HG03558 (cell line): ENCODE measurements around the gene KRT27.
"Not testable (repeated sequence)": the region's sequence is repeated elsewhere in the genome, so short reads cannot be mapped to it uniquely, and the experiment has no call there.

ENCODE experiments used
- ATAC-seq: cut with Tn5 transposase; IDR thresholded peaks from one replicate; pipeline ENCODE4 v1.9.1; 2021; ENCODE audit warnings: moderate number of reproducible peaks; ENCODE audit not compliant: unreplicated experiment; ENCODE audit errors: extremely low read depth

The KRT27 gene, protein sequence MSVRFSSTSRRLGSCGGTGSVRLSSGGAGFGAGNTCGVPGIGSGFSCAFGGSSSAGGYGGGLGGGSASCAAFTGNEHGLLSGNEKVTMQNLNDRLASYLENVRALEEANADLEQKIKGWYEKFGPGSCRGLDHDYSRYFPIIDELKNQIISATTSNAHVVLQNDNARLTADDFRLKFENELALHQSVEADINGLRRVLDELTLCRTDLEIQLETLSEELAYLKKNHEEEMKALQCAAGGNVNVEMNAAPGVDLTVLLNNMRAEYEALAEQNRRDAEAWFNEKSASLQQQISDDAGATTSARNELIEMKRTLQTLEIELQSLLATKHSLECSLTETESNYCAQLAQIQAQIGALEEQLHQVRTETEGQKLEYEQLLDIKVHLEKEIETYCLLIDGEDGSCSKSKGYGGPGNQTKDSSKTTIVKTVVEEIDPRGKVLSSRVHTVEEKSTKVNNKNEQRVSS

DNA sequence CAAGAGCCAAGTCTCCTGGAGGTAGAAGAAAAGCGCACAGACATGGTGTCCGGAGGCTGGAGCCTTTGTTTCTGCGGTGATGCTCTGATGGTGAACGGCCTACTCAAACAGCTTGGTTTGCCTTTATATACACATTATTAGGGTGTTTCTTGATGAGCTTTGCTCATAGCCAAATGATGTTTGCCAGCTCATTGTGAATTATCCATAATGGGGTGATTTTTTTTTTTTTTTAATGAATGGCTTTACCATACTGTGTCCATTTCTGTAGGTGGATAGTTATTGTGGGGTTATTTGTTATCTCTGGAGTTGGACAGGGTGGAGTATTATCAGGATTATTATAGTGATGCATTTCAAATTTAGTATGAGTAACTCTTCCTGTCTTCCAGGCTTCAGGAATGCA is at the start of gene KRT27:
Gene KRT27, minus strand, starts transcription at position 101 of the 400 bp plus-strand sequence. Its CDS starts 57 bp downstream, at position 44.
- no peak for ATAC-seq

DNA sequence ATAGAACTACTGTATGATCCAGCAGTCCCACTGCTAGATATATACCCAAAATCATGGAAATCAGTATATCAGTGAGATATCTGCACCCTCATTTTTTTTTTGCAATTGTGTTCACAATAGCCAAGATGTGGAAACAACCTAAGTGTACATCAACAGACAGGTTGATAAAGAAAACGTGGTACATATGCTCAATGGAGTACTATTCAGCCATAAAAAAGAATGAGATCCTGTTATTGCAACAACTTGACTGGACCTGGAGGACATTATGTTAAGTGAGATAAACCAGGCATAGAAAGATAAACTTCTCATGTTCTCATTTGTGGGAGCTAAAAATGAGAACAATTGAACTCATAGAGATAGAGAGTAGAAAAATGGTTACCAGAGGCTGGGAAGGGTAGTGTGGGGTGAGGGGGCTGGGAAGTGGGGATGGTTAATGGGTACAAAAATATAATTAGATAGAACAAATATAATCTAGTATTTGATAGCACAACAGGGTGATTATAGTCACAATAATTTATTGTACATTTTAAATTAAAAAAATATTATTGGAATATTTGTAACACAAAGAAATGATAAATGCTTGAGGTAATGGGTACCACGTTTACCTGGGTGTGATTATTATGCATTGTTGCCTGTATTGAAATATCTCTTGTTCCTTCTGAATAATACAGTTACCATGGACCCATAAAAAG is 47.9 kb upstream of the KRT27 start:
- ATAC-seq = no peak

DNA sequence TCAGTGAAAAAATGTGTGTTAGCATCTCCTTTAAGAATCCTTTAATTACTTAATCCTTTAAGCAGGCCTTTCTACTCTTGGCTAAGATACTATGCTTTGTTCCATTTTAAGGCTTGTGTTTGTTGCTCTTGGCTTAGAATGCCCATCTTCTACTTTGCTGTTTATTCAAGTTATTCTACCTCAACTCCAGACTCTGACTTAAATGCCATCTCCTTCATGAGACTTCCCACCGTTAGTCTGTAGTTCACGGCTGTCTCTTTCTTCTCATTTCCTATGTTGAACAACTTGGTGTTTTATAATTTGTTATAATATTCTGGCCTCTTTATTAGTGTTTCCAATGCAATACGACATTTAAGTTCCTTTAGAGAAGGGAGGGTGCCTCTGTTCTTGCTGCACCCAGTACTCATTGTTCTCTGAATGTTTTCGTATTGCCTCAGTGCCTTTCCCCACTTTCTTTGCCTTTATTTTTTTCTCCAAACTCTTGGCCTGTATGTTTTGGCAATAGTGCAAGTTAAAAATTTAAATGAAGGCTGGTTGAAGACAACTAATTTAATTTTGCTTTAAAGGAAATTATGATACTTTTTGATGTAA is 46.2 kb upstream of the KRT27 start:
- ATAC-seq = no peak

DNA sequence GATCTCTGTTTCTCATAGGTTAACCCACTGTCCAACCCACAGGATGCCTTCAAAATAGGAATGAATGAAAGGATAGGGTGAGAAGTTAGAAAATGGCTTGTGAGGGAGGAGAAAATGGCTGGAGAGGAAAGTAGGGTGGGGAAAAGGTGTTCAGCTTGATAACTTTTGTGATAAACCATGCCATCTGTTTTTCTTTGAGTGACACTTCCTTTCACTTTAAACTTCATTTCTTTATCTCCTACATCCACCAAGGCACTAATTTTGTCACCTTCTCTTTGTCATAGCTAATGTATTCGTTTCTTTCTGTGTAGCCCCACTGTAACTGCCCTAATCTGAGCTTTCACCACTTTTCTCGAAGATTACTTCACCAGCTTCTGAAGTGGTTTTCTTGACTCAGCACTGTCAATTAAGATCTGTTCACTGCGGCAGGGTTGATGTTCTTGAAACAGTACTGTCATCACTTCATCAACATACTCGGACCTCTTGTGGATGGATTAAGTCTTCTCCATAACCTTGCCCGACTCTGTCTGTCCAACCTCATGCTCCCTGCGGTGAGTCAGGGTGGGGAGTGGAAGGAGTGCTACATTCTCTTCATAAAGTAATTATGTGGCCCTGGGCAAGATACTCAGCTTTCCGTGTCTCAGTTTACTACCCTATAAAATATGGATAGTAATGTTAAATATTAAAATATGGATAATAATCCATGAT is 45.5 kb upstream of the KRT27 start:
- ATAC-seq = no peak

DNA sequence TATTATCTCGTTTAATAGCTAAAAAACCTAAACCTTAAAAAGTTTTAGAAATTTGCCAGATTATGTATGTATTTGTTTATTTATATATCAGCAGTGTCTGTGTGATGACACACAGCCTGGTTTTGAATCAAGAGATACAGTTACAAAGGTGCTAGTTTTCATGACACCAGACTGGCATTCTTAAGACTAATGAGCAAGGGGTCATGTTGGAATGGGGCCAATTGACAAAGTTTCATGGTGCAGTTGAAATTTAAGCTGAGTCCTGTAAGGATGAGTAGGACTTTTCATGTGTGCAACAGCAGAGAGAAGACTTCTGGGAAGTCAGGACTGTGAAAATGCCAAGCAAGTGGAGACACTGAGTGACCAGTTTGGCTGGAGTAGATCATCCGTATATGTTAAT is 43.2 kb upstream of the KRT27 start:
- ATAC-seq = no peak

DNA sequence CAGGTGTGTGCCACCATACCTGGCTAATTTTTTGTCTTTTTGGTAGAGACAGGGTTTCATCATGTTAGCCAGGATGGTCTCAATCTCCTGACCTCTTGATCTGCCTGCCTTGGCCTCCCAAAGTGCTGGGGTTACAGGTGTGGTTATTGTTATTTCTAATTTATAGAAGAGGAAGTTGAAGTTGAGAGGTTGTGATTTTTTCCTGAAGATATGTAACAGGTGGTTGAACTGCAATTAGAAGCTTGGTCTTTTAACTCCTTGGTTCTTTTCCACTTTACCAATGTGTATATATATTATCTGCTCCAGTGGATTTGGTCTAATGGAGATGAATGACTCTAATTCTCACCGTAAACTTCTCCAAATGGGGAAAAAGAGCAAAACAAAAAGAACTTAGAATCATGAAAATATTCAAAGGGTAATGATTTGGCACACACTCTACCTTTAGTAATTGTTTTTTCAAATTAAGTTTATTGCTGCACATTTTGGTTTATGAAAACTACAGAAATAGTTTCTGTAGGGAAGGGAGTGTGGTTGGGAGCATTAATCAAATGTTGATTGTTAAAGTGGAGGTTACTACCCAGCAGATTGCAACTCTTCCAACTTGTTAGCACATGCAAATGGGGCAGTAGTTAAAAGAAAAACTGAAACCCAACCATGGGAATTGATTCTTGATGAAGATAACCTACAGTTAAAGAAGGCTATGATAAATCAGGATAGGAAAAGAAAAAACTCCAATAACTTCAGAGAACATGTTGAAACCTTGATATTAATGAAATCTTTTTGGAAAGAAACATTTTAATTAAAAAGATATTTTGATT is 41.9 kb upstream of the KRT27 start:
- ATAC-seq = no peak

DNA sequence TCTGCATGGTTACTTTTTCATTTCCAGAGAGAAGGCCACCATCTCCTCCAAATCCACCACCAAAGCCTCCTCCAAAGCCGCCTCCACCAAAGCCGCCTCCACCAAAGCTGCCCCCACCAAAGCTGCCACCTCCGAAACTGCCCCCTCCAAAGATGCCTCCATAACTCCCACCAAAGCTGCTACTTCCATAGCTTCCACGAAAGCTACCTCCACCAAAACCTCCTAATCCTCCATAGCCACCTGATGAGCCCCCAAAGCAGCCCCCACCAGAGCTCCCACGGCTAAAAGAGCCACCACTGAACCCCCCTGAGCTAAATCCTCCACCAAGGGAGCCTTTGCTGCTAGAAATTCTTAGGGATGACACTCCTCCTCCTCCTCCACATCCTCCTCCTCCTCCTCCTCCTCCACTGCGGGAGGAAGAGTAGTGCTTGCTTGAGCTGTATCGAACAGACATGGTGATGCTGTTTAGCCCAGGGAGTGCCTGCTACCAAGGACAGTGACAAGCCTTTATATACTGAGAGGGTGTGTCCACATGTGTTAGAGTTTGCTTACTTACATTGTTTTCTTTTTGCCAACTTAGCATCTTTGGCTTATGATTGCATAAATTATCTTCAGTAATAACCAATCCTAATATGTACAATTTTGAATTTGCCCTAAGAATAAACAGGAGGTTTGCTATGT is 39.9 kb upstream of the KRT27 start, which contains the start of gene KRT10:
Gene KRT10, minus strand, starts transcription at position 483 of the 681 bp plus-strand sequence. Its CDS starts 29 bp downstream, at position 454.
- ATAC-seq = no peak

DNA sequence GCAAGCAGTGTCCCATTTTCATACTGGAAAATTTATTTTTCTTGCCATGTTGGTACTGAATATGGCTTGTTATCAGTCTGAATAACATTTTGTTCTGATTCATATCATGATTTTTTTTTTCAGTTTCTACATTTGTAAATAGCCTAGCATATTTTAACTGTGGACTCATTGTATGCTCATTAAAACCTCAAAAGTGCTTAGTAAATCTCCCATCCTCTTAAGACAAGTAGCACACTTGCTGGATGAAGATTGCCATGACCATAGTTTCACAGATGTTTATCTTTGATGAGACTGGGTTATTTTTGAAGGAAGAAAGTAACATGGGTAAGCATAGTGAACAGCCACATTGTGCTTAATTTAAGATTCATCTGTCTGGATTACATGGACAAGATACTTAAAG is 39.2 kb upstream of the KRT27 start:
- ATAC-seq = no peak

DNA sequence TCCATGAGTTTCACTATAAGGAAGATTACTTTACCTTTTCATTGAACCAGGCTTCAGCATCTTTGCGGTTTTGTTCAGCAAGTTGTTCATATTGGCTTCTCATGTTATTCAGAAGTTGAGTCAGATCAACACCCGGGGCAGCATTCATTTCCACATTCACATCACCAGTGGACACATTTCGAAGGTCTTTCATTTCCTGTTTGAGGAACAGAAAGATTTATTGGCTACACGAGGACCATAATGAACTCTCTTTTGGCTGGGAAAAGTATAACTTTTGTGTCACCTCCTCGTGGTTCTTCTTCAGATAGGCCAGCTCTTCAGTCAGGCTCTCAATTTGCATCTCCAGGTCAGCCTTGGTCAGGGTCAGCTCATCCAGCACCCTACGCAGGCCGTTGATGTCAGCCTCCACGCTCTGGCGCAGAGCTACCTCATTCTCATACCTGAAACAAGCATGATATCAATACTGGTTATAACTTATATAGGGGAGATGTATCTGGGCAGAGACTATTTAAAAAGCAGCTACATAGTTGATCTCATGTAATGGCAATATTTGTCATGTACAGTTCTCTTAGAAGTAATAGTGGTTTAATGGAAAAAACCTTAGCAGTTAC is 38.0 kb upstream of the KRT27 start:
- no peak for ATAC-seq

DNA sequence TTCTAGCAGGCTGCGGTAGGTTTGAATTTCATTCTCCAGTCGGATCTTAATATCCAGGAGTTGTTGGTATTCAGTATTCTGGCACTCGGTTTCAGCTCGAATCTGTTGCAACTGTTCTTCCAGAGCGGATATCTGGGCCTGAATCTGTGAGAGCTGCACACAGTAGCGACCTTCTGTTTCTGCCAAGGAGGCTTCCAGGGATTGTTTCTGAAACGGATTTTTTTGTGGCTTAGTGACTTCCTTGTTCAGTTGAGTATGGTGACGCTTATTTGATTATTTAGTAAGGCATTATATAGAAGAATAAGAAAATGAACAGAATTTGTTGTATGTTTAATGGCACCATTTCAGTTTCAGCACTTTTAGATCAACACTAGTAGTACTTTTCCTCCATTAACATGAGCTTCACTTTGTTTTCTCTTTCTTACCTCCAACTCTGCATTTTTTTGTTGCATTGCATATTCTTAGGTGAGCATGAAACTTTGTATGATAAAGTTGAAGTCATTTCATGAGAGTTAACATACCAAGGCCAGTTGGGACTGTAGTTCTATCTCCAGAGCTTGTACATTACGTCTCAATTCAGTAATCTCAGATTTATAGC is 37.3 kb upstream of the KRT27 start:
- no peak for ATAC-seq

DNA sequence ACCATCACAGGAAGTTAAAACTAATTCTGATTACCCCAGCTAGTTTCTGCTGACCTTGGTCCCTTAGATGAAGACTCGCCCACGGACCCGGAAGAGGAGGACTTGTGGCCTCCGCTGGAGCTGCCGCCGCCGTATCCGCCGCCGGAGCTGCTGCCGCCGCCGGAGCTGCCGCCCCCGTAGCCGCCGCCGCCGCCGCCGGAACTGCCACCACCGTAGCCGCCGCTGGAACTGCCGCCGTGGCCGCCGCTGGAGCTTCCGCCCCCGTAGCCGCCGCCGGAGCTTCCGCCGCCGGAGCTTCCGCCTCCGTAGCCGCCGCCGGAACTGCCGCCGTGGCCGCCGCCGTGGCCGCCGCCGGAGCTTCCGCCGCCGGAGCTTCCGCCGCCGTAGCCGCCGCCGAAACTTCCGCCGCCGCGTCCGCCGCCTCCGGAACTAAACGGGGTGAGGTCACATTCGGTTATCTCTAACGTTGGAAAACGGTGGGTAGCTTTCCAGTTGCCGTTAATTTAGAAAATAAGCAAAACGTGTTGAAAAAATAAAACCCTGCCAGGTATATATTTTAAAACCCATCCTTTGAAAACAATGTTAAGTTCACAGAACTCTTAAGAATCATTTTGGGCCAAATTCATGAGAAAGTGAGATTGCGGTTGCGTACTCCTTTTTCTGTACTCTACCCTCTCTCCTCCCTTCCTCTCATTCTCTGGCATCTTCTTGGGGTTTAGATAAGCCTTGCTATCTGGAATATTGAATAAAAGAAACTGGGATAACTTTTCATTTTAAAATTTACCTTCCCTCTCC is 36.6 kb upstream of the KRT27 start:
- ATAC-seq = peak; percentile 43

DNA sequence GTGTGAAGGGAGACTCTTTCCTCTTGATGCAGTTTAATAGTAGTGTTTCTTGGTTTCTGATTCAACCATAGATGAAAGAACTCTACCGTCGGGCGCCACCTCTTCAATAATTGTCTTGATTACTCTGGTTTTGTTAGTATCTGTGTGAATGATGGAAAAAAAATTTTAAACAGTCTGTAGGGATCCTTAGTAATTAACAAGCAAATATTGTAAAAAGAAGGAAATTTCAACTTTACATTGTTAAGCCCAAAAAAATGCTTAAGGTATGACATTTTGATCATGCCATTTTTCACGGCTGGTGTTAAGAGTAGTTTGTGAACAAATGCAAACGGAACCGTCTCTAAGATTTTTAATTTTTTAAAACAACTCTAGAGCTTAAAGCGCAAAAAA is 36.0 kb upstream of the KRT27 start:
- no peak for ATAC-seq

DNA sequence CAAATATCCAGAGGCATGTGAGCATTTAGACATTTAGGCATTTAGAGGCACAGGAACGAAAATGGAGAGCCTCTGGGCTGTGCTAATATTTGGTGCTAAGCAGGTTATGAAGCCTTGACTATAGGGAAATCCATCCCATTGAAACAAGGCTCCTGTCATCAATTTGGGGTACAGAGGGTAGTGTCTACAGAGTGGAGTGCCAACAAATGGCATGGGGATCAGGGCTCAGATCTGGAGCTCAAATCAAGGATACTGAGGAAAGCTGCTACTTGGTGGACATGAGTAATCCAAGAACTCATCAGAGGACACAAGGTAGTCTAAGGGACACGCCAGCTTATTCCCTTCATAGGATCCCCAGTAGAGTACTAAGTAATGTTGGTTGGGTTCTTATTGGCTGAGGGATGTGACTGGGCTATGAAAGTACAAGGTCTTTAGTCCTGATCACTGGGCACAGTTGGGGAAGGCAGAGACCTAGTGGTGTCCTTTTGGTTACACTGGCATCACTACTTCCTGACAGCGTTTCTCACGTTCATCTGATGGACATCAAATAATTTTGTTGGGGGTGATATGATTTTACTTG is 34.8 kb upstream of the KRT27 start:
- no peak for ATAC-seq

DNA sequence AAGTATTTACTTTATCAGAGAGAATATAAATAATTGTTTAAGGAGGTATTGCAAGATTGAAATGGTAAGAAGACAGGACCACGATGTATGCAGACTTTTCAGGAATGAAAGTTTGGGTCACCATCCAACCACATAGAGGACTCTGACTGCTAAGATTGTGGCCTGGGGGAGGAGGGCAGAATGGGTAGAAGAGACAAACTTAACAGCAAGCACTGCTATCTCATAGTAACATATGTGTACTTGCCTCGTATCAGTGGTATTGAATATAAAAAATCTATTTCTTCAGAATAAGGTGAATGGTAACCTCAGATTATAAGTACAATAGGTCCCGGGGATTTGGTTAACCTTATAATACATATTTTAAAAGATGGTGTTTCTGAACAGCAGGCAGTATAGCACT is 34.2 kb upstream of the KRT27 start:
- no peak for ATAC-seq

DNA sequence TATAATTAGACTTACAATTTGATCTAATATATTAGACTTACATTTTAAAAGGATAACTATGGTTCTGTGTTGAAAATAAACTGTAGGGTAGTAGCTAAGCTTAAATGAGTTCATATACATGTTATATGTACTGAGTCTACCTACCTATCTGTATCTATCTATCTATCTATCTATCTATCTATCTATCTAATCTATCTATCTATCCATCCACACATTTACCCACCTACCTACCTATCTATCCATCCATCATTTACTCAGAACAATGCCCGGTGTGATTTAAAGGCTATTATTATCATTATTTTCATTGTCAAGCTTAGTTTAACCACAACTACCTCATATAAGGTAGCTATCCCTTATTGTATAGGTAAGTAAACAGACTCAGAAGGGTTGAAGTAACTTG is 33.0 kb upstream of the KRT27 start:
- ATAC-seq = no peak

DNA sequence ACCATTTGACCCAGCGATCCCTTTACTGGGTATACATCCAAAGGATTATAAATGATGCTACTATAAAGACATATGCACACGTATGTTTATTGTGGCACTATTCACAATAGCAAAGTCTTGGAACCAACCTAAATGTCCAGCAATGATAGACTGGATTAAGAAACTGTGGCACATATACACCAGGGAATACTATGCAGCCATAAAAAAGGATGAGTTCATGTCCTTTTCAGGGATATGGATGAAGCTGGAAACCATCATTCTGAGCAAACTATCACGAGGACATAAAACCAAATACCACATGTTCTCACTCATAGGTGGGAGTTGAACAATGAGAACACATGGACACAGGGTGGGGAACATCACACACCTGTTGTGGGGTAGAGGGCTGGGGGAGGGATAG is 32.3 kb upstream of the KRT27 start:
- ATAC-seq = not testable (repeated sequence)

DNA sequence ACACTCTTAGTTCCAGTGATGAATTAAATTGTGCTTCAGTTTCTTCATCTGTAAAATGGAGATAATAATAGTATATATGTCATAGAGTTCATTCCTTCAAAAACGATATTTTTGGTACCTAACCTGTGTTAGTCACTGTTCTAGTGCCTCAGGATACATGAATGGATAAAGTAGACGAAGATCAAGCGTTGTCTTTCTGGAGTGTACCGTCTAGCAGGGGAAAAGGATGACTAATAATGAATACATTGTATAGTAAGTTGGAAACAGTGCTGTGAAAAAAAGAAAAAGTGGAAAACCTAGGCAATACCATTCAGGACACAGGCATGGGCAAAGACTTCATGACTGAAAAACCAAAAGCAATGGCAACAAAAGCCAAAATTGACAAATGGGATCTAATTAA is 31.5 kb upstream of the KRT27 start:
- no peak for ATAC-seq
